NT2/D1 (cell line): ENCODE results near the gene PDK2.

Experiments
- DNase-seq: peaks from one replicate; pipeline ENCODE4 v3.0.0-alpha.2; 2011; ENCODE audit warnings: low read depth, low spot score
- H3K27me3 ChIP-seq: 2 replicates; pipeline ENCODE4 v1.6.0; 2011; ENCODE audit warnings: mild to moderate bottlenecking; ENCODE audit not compliant: insufficient read length, insufficient read depth
- H3K36me3 ChIP-seq: 2 replicates; pipeline ENCODE4 v1.6.1; 2011; ENCODE audit warnings: mild to moderate bottlenecking, low read length, mixed read lengths; ENCODE audit not compliant: insufficient read depth, insufficient read length
- H3K4me1 ChIP-seq: 2 replicates; pipeline ENCODE4 v1.5.1; 2011; ENCODE audit not compliant: insufficient read depth, insufficient read length
- H3K4me3 ChIP-seq: 2 replicates; pipeline ENCODE4 v1.5.1; 2011; ENCODE audit warnings: low read depth; ENCODE audit not compliant: insufficient read length
- H3K9ac ChIP-seq: 2 replicates; pipeline ENCODE4 v1.6.0; 2011; ENCODE audit warnings: low read depth; ENCODE audit not compliant: insufficient read length
- H3K9me3 ChIP-seq: 2 replicates; pipeline ENCODE4 v1.5.1; 2011; ENCODE audit warnings: mild to moderate bottlenecking, low read length; ENCODE audit not compliant: insufficient read depth
- SUZ12 ChIP-seq: IDR thresholded peaks from 2 replicates; pipeline ENCODE4 v1.6.1; 2011; ENCODE audit not compliant: insufficient read length, insufficient read depth; ENCODE audit errors: extremely low read depth
- YY1 ChIP-seq: IDR thresholded peaks from 2 replicates; pipeline ENCODE4 v1.6.1; 2011; ENCODE audit not compliant: insufficient read length, insufficient read depth
- ZNF274 ChIP-seq: IDR thresholded peaks from 2 replicates; pipeline ENCODE4 v1.6.1; 2011; ENCODE audit warnings: mild to moderate bottlenecking, low read depth, low read length

The PDK2 gene

GRCh38 chr17:50123649-50124349, 28.6 kb downstream of the PDK2 start:
- Histone ChIP-seq H3K4me1 (peaks cover 16% of the 10 kb centered on the region), H3K4me3 (no peak overlapping the region), H3K27me3 (peaks cover 15% of the 10 kb centered on the region), H3K9ac (peak overlapping the region; percentile 59), H3K36me3 (no peaks in the 10 kb centered on the region), H3K9me3 (no peaks in the 10 kb centered on the region)
- TF ChIP-seq YY1 (no peak), SUZ12 (no peak), ZNF274 (no peak)
- DNase-seq: no peak

GRCh38 chr17:50125420-50125997, 30.4 kb downstream of the PDK2 start:
- H3K4me3 ChIP-seq: no peak overlapping the region
- H3K27me3 ChIP-seq: peaks cover 10% of the 10 kb centered on the region
- H3K4me1 ChIP-seq: peaks cover 16% of the 10 kb centered on the region
- TF ChIP-seq YY1: no peak
- TF ChIP-seq SUZ12: no peak
- no peak for TF ChIP-seq ZNF274
- H3K9me3 ChIP-seq: no peaks in the 10 kb centered on the region
- DNase-seq: no peak
- no peak overlapping the region for H3K9ac ChIP-seq
- H3K36me3 ChIP-seq: no peaks in the 10 kb centered on the region

GRCh38 chr17:50127697-50128361, 32.7 kb downstream of the PDK2 start:
- H3K4me3 ChIP-seq: no peak overlapping the region
- TF ChIP-seq ZNF274 (no peak), YY1 (no peak), SUZ12 (no peak)
- H3K27me3 ChIP-seq: peaks cover 16% of the 10 kb centered on the region
- peaks cover 30% of the 10 kb centered on the region for H3K4me1 ChIP-seq
- no peak overlapping the region for H3K9ac ChIP-seq
- peaks cover 11% of the 10 kb centered on the region for H3K36me3 ChIP-seq
- H3K9me3 ChIP-seq: no peaks in the 10 kb centered on the region
- DNase-seq: no peak

DNA sequence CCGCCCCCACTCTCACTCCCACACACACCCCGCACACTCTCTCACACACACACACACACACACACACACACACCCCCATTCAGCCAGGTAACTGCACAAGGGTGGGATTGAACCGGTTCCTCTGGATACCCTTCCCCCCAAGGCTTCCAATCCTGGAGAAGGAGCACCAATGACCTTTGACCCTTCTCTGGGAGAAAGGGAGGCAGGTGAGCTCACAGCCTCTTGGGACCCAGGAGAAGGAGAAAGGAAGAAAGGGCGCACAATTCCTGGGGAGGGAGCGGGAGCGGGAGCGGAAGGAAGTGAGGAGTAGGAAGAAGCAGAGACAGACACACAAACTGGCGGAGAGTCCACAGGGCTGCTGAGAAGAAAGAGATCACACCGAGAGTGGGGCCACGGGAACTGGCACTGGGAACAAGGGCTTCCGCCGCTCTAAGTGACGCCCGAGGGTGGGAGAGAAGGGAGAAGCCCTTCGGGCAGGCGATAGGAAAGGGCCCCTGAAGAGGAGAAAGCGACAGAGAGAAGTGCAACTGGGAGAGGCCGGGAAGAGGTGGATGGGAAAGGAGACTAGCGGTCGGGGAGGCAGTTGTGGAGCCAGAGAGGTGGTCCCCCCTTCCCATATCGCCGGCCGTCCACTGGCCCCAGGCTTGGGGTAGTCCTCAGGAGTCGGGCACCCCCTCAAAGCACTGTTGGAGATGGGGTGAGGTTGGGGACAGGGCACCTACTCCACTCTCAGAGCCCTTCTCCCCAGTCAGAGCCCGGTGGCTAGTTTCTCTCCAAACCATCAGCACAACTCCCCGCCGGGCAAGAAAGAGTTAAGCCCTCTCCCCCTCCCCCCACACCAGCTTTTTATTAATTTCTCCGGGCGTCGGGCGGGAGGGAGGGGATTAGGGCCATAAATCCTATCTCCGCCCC, 33.5 kb downstream of the PDK2 start:
- peaks cover 33% of the 10 kb centered on the region for H3K4me1 ChIP-seq
- H3K9ac ChIP-seq: peak overlapping the region; percentile 79
- no peak for DNase-seq
- no peaks in the 10 kb centered on the region for H3K9me3 ChIP-seq
- H3K27me3 ChIP-seq: peaks cover 16% of the 10 kb centered on the region
- H3K4me3 ChIP-seq: peak overlapping the region; percentile 44
- TF ChIP-seq SUZ12 (no peak), YY1 (no peak), ZNF274 (no peak)
- H3K36me3 ChIP-seq: peaks cover 11% of the 10 kb centered on the region

GRCh38 chr17:50129353-50129727, 34.2 kb downstream of the PDK2 start:
- peak overlapping the region; percentile 44 for H3K4me3 ChIP-seq

GRCh38 chr17:50129728-50130558, 34.8 kb downstream of the PDK2 start, which contains the start of gene SAMD14:
TSS of gene SAMD14 (minus strand) at chr17:50130160. CDS start at chr17:50124959, 5,201 bp downstream.
- Histone ChIP-seq H3K4me1 (peaks cover 43% of the 10 kb centered on the region), H3K36me3 (peaks cover 18% of the 10 kb centered on the region), H3K27me3 (peaks cover 16% of the 10 kb centered on the region), H3K9me3 (no peaks in the 10 kb centered on the region), H3K4me3 (peak within 1 kb of the TSS; percentile 55), H3K9ac (peak within 1 kb of the TSS; percentile 82)
- no peak for TF ChIP-seq SUZ12
- no peak for TF ChIP-seq YY1
- TF ChIP-seq ZNF274: no peak
- no peak for DNase-seq

More at GRCh38 chr17:50129353-50129727, 34.2 kb downstream of the PDK2 start:
- Histone ChIP-seq H3K9me3 (no peaks in the 10 kb centered on the region), H3K4me1 (peaks cover 38% of the 10 kb centered on the region), H3K9ac (peak overlapping the region; percentile 79), H3K36me3 (peaks cover 12% of the 10 kb centered on the region), H3K27me3 (peaks cover 16% of the 10 kb centered on the region)
- TF ChIP-seq SUZ12: no peak
- TF ChIP-seq ZNF274: no peak
- TF ChIP-seq YY1: no peak
- DNase-seq: no peak
